PFSK-1 (cell line): Measurements from ENCODE around the gene ATP13A5.

Experiments used
- FOXP2 ChIP-seq: optimal IDR thresholded peaks from 2 replicates; pipeline ENCODE3; 2011; ENCODE audit warnings: borderline replicate concordance, control low read depth, inconsistent platforms; ENCODE audit not compliant: insufficient read depth; ENCODE audit errors: extremely low read length, extremely low read depth
- POLR2AphosphoS5 ChIP-seq: IDR thresholded peaks from 2 replicates; pipeline ENCODE4 v1.6.1; 2012; ENCODE audit warnings: low read depth, mild to moderate bottlenecking, control low read depth, low read length, moderate library complexity
- SIN3A ChIP-seq: IDR thresholded peaks from 2 replicates; pipeline ENCODE4 v1.6.1; 2012; ENCODE audit warnings: mild to moderate bottlenecking, low read length, moderate library complexity, borderline replicate concordance; ENCODE audit not compliant: insufficient read depth
- TAF1 ChIP-seq: IDR thresholded peaks from 2 replicates; pipeline ENCODE4 v1.6.1; 2012; ENCODE audit warnings: low read length, control low read depth, borderline replicate concordance; ENCODE audit not compliant: insufficient read depth
- TF ChIP-seq, protein P1 (sequence below), 2 experiments: IDR thresholded peaks; 2 replicates each; pipeline versions ENCODE4 v1.6.1 to v1.8.0; 2011 to 2012; ENCODE audit warnings: low read depth in 2 of 2, low read length in 2 of 2, control low read depth in 1 of 2, inconsistent platforms in 1 of 2, mild to moderate bottlenecking in 1 of 2, moderate library complexity in 1 of 2; ENCODE audit not compliant: insufficient read depth in 1 of 2

Gene ATP13A5

GRCh38 chr3:193270451-193270850 is 108.1 kb downstream of the ATP13A5 start:
- TF ChIP-seq SIN3A (no peak), TAF1 (no peak), POLR2AphosphoS5 (no peak), FOXP2 (no peak)
- TF ChIP-seq, protein P1, sequence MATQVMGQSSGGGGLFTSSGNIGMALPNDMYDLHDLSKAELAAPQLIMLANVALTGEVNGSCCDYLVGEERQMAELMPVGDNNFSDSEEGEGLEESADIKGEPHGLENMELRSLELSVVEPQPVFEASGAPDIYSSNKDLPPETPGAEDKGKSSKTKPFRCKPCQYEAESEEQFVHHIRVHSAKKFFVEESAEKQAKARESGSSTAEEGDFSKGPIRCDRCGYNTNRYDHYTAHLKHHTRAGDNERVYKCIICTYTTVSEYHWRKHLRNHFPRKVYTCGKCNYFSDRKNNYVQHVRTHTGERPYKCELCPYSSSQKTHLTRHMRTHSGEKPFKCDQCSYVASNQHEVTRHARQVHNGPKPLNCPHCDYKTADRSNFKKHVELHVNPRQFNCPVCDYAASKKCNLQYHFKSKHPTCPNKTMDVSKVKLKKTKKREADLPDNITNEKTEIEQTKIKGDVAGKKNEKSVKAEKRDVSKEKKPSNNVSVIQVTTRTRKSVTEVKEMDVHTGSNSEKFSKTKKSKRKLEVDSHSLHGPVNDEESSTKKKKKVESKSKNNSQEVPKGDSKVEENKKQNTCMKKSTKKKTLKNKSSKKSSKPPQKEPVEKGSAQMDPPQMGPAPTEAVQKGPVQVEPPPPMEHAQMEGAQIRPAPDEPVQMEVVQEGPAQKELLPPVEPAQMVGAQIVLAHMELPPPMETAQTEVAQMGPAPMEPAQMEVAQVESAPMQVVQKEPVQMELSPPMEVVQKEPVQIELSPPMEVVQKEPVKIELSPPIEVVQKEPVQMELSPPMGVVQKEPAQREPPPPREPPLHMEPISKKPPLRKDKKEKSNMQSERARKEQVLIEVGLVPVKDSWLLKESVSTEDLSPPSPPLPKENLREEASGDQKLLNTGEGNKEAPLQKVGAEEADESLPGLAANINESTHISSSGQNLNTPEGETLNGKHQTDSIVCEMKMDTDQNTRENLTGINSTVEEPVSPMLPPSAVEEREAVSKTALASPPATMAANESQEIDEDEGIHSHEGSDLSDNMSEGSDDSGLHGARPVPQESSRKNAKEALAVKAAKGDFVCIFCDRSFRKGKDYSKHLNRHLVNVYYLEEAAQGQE (IDR thresholded peaks at IDR 0.05; ENCODE audit: insufficient read depth in 1 of 2, low read depth in 2 of 2, low read length in 2 of 2): no peak

- TF ChIP-seq FOXP2 (no peak), TAF1 (no peak), POLR2AphosphoS5 (no peak), SIN3A (no peak)
- TF ChIP-seq, protein P1 (IDR thresholded peaks at IDR 0.05; ENCODE audit: insufficient read depth in 1 of 2, low read depth in 2 of 2, low read length in 2 of 2): no peak
Measured at GRCh38 chr3:193269343-193270028, 109.1 kb downstream of the ATP13A5 start.

DNA sequence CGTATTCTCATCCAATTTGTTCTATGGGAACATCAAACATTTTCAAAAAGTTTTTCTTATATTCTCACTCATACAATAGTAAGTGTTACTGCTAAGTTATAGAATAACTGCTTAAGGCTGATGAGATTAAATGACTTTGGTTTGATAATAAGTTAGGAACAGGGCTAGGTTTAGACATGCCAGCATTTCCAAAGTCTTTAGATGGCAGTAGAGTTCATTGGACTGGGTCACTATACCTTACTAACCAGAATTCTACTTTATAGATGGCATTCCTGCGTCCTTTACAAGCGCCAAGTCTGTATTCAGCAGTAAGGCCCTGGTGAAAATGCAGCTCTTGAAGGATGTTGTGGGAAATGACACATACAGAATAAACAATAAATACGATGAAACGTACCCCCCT is 115.8 kb downstream of the ATP13A5 start:
- no peak for TF ChIP-seq FOXP2
- TF ChIP-seq TAF1: no peak
- TF ChIP-seq SIN3A: no peak
- TF ChIP-seq, protein P1 (IDR thresholded peaks at IDR 0.05; ENCODE audit: insufficient read depth in 1 of 2, low read depth in 2 of 2, low read length in 2 of 2): no peak
- no peak for TF ChIP-seq POLR2AphosphoS5

DNA sequence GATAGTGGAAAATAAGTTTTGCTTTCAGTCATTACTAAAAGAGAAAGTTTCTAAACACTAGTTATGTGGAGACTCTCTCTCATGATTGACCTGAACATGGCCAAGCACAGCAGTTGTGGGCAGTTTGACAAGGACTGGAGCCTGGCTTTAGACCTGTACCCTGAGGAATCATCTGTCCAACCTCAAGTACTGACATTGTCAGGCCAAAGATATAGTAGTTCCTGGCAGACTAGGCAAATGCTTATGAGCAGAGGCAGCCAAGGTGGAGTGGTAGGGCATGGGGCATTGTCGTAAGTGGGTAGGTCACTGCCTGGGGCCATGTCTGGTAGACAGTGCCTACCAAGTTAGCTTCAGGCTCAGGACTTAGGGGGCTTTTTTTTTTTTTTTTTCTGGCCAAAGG is 116.6 kb downstream of the ATP13A5 start:
- TF ChIP-seq FOXP2 (no peak), SIN3A (no peak)

DNA sequence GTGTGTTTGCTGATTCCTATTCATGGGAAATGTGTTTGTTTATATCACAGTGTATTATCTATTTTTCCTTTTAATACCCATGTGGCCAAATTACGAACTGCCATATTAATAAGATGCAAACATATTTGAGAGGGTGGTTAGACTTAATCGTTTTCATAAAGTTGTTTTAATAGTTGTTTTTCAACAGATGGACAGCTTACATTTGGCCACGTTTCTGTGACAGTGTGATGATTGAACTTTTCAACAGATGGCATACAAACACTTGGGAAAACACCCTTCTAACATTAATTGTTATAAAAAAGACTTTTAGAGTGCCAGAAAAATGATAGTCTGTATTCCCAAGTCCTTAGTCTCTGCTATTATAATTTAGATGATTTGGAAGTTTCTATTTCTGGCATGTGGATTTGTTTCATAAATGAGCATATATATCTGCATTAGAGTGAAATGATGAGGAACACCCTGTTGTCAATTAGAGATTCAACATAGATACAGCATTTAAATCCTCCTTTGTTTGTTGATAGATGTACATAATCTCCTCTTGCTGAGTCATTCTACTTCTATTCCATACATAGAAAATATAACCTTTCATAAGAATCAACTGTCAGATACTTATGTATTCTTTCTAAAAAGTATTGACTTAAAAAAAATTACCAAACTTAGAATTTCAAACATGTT is 124.4 kb downstream of the ATP13A5 start:
- TF ChIP-seq, protein P1 (IDR thresholded peaks at IDR 0.05; ENCODE audit: insufficient read depth in 1 of 2, low read depth in 2 of 2, low read length in 2 of 2): no peak
- no peak for TF ChIP-seq POLR2AphosphoS5
- no peak for TF ChIP-seq TAF1
- no peak for TF ChIP-seq SIN3A
- TF ChIP-seq FOXP2: no peak
